Loucy (cell line): ENCODE results near the gene RNF11.

ENCODE experiments used
- H2AFZ ChIP-seq: fragments of 200-600 bp; sonication (generic); 2 replicates; pipeline ENCODE4 v1.6.0; 2016; ENCODE audit warnings: antibody characterized with exemption, mild to moderate bottlenecking, low read length, moderate library complexity
- H3F3A ChIP-seq: fragments of 200-600 bp; 2 replicates; pipeline ENCODE4 v1.6.0; 2016; ENCODE audit warnings: antibody characterized with exemption, low read depth, mild to moderate bottlenecking
- H3K27me3 ChIP-seq: fragments of 200-600 bp; sonication (generic); 2 replicates; pipeline ENCODE4 v1.6.1; 2014; ENCODE audit warnings: low read length, mild to moderate bottlenecking; ENCODE audit not compliant: insufficient read depth, poor library complexity, severe bottlenecking
- H3K36me3 ChIP-seq: fragments of 200-600 bp; sonication (generic); 2 replicates; pipeline ENCODE4 v1.6.1; 2016; ENCODE audit warnings: low read length; ENCODE audit not compliant: insufficient read depth
- H3K4me1 ChIP-seq: fragments of 200-600 bp; sonication (generic); 2 replicates; pipeline ENCODE4 v1.5.1; 2014; ENCODE audit warnings: low read length, mild to moderate bottlenecking; ENCODE audit not compliant: insufficient read depth, poor library complexity, severe bottlenecking
- H3K4me2 ChIP-seq: fragments of 200-600 bp; sonication (generic); 2 replicates; pipeline ENCODE4 v1.6.0; 2014; ENCODE audit warnings: antibody characterized with exemption, low read length, low read depth, mild to moderate bottlenecking; ENCODE audit not compliant: poor library complexity, severe bottlenecking
- H3K4me3 ChIP-seq: fragments of 200-600 bp; sonication (generic); 2 replicates; pipeline ENCODE4 v1.5.1; 2014; ENCODE audit warnings: low read length, mild to moderate bottlenecking, mixed read lengths; ENCODE audit not compliant: poor library complexity, severe bottlenecking
- H3K79me2 ChIP-seq: fragments of 200-600 bp; sonication (generic); 2 replicates; pipeline ENCODE4 v1.6.1; 2014; ENCODE audit warnings: low read length; ENCODE audit not compliant: insufficient read depth
- H3K9ac ChIP-seq: fragments of 200-600 bp; sonication (generic); 2 replicates; pipeline ENCODE4 v1.6.0; 2014; ENCODE audit warnings: mild to moderate bottlenecking, low read depth, low read length, moderate library complexity; ENCODE audit not compliant: poor library complexity, severe bottlenecking
- H3K9me2 ChIP-seq: fragments of 200-600 bp; sonication (generic); replicated peaks from 2 replicates; pipeline ENCODE4 v1.6.1; 2016; ENCODE audit warnings: low read depth, low read length, mixed read lengths
- H3K9me3 ChIP-seq: fragments of 200-600 bp; sonication (generic); 2 replicates; pipeline ENCODE4 v1.6.1; 2014; ENCODE audit warnings: mild to moderate bottlenecking, antibody characterized with exemption, low read length, low read depth; ENCODE audit not compliant: insufficient read depth
- H4K20me1 ChIP-seq: fragments of 200-600 bp; sonication (generic); 2 replicates; pipeline ENCODE4 v1.6.0; 2014; ENCODE audit warnings: antibody characterized with exemption, low read length, mild to moderate bottlenecking; ENCODE audit not compliant: insufficient read depth, poor library complexity, severe bottlenecking
- EZH2phosphoT487 ChIP-seq: fragments of 200-600 bp; IDR thresholded peaks from 2 replicates; pipeline ENCODE4 v1.6.1; 2018; ENCODE audit warnings: antibody characterized with exemption, mild to moderate bottlenecking, moderate library complexity, borderline replicate concordance
- TF ChIP-seq, protein P1 (sequence below): fragments of 200-600 bp; sonication (generic); conservative IDR thresholded peaks from 2 replicates; pipeline ENCODE4 v1.5.1; 2014; ENCODE audit warnings: mild to moderate bottlenecking, antibody characterized with exemption, low read length

The RNF11 gene

DNA sequence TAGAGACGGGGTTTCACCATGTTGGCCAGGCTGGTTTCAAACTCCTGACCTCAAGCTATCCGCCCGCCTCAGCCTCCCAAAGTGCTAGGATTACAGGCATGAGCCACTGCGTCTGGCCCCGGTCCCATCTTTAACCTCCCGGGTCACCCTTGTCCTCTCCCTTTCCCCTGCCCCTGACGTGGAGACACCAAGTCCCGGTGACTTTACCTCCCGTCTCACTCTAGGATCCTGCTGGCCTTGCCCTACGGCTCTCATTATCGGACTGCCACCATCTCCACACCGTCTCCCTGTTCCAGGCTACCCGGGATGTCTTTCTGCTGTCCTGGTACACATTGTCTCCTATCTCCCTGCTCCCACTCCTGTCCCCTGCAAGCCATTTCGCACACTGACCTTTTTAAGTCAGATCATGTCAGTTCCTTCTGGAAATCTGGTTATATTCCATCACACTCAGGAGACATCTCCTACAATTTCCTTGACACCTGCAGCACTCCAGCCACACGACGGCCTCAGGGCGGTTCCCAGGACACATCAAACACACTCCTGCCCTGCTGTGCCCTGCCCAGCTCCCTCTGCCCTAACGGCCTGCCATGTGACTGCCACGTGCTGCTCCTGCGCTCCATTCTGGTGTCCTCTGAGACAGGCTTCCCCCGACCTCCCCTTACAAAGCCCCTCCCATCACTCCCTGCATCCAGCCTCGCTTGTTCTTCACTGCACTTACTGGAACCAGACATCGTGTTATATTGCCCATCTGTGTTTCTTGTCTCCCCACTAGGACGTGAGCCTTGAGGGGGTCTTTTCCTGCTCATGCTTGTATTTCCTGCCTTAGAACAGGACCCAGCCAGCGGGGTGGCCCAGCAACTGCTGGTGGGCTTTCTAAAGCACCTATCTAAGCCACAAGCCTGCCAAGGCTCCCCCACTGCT lies 61.6 kb downstream of the RNF11 start:
- Histone ChIP-seq H3K4me1 (peaks cover 10% of the 10 kb centered on the region), H3K27me3 (no peaks in the 10 kb centered on the region), H3K9me2 (no peaks in the 10 kb centered on the region), H3K79me2 (no peaks in the 10 kb centered on the region), H3K9me3 (no peaks in the 10 kb centered on the region), H3K4me2 (no peak overlapping the region), H3K36me3 (no peaks in the 10 kb centered on the region), H3K4me3 (no peak overlapping the region), H2AFZ (no peak overlapping the region), H4K20me1 (no peaks in the 10 kb centered on the region), H3K9ac (no peak overlapping the region), H3F3A (no peaks in the 10 kb centered on the region)
- TF ChIP-seq, protein P1, sequence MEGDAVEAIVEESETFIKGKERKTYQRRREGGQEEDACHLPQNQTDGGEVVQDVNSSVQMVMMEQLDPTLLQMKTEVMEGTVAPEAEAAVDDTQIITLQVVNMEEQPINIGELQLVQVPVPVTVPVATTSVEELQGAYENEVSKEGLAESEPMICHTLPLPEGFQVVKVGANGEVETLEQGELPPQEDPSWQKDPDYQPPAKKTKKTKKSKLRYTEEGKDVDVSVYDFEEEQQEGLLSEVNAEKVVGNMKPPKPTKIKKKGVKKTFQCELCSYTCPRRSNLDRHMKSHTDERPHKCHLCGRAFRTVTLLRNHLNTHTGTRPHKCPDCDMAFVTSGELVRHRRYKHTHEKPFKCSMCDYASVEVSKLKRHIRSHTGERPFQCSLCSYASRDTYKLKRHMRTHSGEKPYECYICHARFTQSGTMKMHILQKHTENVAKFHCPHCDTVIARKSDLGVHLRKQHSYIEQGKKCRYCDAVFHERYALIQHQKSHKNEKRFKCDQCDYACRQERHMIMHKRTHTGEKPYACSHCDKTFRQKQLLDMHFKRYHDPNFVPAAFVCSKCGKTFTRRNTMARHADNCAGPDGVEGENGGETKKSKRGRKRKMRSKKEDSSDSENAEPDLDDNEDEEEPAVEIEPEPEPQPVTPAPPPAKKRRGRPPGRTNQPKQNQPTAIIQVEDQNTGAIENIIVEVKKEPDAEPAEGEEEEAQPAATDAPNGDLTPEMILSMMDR, result no peak
- no peak for TF ChIP-seq EZH2phosphoT487

DNA sequence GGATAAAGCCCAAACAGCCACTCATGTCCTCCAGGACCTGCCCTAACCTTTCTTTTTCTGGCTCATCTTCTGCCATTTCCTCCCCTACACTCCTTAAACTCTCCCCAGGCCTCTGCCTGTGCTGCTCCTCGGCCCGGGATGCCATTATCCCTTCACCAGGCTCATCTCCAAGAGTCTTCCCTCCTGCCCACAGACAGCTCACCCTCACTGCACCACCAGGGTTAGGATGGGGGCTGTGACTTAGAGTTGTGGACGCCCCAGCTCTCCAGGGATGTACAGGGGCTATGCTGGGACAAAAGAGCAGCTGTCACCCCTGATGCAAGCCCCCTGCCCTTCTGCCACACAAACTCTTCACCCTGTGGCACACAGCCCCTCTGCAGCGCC lies 62.2 kb downstream of the RNF11 start:
- no peaks in the 10 kb centered on the region for H3K36me3 ChIP-seq

DNA sequence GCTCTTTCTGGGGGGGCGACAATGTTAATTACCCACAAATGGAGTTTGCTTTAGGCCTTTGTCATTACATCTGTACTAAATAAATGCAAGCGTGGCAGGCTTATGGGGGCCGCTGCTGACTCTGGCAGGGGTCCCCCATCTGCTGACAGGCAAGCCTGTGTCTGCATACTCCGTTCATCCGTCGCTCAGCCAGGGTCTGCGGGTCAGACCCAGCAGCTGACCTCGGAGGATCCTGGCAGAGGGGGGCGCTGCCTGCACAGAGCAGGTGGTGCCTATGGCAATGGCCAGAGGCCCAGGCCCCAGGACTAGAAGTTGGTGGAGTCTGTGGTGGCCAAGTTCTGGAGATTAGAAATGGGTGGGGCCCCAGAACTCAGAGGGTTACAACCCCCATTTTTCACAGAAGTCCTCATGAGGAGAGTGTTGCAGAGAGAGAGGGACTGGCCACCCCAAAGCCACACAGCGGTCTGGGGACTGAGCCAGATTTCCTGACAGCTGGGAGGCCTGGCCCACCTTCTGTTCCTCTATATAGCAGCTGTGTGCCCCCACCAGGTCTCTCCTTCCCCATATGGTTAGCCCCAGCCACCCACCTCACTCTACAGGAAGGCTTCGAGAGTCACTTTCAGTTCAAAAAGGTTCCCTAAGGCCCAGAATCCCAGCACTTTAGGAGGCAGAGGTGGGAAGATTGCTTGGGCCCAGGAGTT lies 63.3 kb downstream of the RNF11 start:
- Histone ChIP-seq H3F3A (no peaks in the 10 kb centered on the region), H3K4me1 (peaks cover 10% of the 10 kb centered on the region), H3K4me3 (no peak overlapping the region), H3K9ac (no peak overlapping the region), H3K27me3 (no peaks in the 10 kb centered on the region), H3K9me2 (no peaks in the 10 kb centered on the region), H2AFZ (no peak overlapping the region), H4K20me1 (no peaks in the 10 kb centered on the region), H3K36me3 (no peaks in the 10 kb centered on the region), H3K9me3 (no peaks in the 10 kb centered on the region), H3K79me2 (no peaks in the 10 kb centered on the region), H3K4me2 (no peak overlapping the region)
- TF ChIP-seq, protein P1, result no peak
- no peak for TF ChIP-seq EZH2phosphoT487

More for the DNA sequence above, 62.2 kb downstream of the RNF11 start:
- no peaks in the 10 kb centered on the region for H3K9me2 ChIP-seq
- H3K4me1 ChIP-seq, result peaks cover 10% of the 10 kb centered on the region
- H4K20me1 ChIP-seq, result no peaks in the 10 kb centered on the region
- no peaks in the 10 kb centered on the region for H3K9me3 ChIP-seq
- TF ChIP-seq, protein P1, result no peak
- TF ChIP-seq EZH2phosphoT487, result no peak
- no peaks in the 10 kb centered on the region for H3F3A ChIP-seq
- no peak overlapping the region for H3K9ac ChIP-seq
- no peak overlapping the region for H3K4me2 ChIP-seq
- no peak overlapping the region for H2AFZ ChIP-seq
- H3K27me3 ChIP-seq, result no peaks in the 10 kb centered on the region
- no peaks in the 10 kb centered on the region for H3K79me2 ChIP-seq
- H3K4me3 ChIP-seq, result no peak overlapping the region
